ENCODE data around the gene PITX3. TPM values are rescaled to one million over a fixed set of nuclear protein-coding genes. Genes with fewer than 3 reads are reported as not detected.
A peak's percentile ranks its signal among the peaks of the same experiment; 100 is the strongest.

PITX3 gene
- not detected for total RNA-seq

- no peaks in the 10 kb centered on the region for H3K9me3 ChIP-seq
- H3K27me3 ChIP-seq: peaks cover 0 to 17% of the 10 kb centered on the region in 2 donors
- peak; percentile 88 to 94 for DNase-seq (ENCODE audit: low spot score in 2 of 2)
- TF ChIP-seq, protein P1, sequence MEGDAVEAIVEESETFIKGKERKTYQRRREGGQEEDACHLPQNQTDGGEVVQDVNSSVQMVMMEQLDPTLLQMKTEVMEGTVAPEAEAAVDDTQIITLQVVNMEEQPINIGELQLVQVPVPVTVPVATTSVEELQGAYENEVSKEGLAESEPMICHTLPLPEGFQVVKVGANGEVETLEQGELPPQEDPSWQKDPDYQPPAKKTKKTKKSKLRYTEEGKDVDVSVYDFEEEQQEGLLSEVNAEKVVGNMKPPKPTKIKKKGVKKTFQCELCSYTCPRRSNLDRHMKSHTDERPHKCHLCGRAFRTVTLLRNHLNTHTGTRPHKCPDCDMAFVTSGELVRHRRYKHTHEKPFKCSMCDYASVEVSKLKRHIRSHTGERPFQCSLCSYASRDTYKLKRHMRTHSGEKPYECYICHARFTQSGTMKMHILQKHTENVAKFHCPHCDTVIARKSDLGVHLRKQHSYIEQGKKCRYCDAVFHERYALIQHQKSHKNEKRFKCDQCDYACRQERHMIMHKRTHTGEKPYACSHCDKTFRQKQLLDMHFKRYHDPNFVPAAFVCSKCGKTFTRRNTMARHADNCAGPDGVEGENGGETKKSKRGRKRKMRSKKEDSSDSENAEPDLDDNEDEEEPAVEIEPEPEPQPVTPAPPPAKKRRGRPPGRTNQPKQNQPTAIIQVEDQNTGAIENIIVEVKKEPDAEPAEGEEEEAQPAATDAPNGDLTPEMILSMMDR (IDR thresholded peaks at IDR 0.05): peak in 2 of 5 experiments; percentile 8
- peak in 1 of 2 donors; percentile 20 for TF ChIP-seq EP300 (IDR thresholded peaks at IDR 0.05)
- peak in 1 of 2 donors; percentile 30 for TF ChIP-seq POLR2A (IDR thresholded peaks at IDR 0.05)
- H3K4me3 ChIP-seq: peak within 1 kb of the TSS; percentile 43 to 72 (median 56)
- 0 to 1% methylated on average over 39 to 45 of the region's 57 CpGs for WGBS, 2 donors
- H3K27ac ChIP-seq: peak within 1 kb of the TSS in 2 of 4 donors; percentile 46 to 49
- peaks cover 0 to 43% (median 22%) of the 10 kb centered on the region in 4 donors for H3K4me1 ChIP-seq
- H3K36me3 ChIP-seq: no peaks in the 10 kb centered on the region
Measured at GRCh38 chr10:102241444-102242117, at the start of gene PITX3. Gene PITX3 (minus strand): TSS chr10:102241512. CDS start chr10:102232080, 9,432 bp downstream.

DNA sequence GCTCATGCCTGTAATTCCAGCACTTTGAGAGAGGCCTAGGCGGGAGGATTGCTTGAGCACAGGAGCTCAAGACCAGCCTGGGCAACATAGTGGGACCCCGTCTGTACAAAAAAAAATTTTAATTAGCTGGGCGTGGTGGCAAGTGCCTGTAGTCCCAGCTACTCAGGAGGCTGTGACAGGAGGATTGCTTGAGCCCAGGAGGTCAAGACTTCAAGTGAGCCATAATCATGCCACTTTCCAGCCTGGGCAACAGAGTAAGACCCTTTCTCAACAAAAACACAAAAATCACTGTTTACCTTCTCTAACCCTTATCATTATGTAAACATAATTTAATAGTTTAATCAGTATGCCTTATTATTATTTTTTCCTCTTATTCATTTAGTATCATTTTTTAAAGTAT, 48.5 kb upstream of the PITX3 start:
- 90 to 95% methylated on average over 3 of the region's 3 CpGs for WGBS, 2 donors
- TF ChIP-seq EP300 (IDR thresholded peaks at IDR 0.05): no peak
- no peak for TF ChIP-seq POLR2A (IDR thresholded peaks at IDR 0.05)
- TF ChIP-seq, protein P1 (IDR thresholded peaks at IDR 0.05): no peak
- Histone ChIP-seq H3K9me3 (no peaks in the 10 kb centered on the region), H3K36me3 (no peaks in the 10 kb centered on the region), H3K4me1 (peaks cover 0 to 2% (median 0%) of the 10 kb centered on the region in 4 donors), H3K27ac (no peak overlapping the region), H3K27me3 (no peaks in the 10 kb centered on the region), H3K4me3 (no peak overlapping the region)
- DNase-seq (ENCODE audit: low spot score in 2 of 2): no peak

- 93 to 98% methylated on average over 2 of the region's 2 CpGs for WGBS, 2 donors
- H3K9me3 ChIP-seq: no peaks in the 10 kb centered on the region
- H3K4me1 ChIP-seq: peaks cover 0 to 5% (median 0%) of the 10 kb centered on the region in 4 donors
- no peaks in the 10 kb centered on the region for H3K27me3 ChIP-seq
- DNase-seq (ENCODE audit: low spot score in 2 of 2): no peak
- H3K27ac ChIP-seq: no peak overlapping the region
- no peaks in the 10 kb centered on the region for H3K36me3 ChIP-seq
- TF ChIP-seq, protein P1 (IDR thresholded peaks at IDR 0.05): no peak
- TF ChIP-seq EP300 (IDR thresholded peaks at IDR 0.05) (no peak), POLR2A (IDR thresholded peaks at IDR 0.05) (no peak)
- H3K4me3 ChIP-seq: no peak overlapping the region
Measured at GRCh38 chr10:102289356-102289755, 48.0 kb upstream of the PITX3 start.

GRCh38 chr10:102287991-102288390, 46.7 kb upstream of the PITX3 start:
- TF ChIP-seq, protein P1 (IDR thresholded peaks at IDR 0.05): no peak
- TF ChIP-seq EP300 (IDR thresholded peaks at IDR 0.05) (no peak), POLR2A (IDR thresholded peaks at IDR 0.05) (no peak)
- 95 to 96% methylated on average over 4 of the region's 4 CpGs for WGBS, 2 donors
- Histone ChIP-seq H3K4me1 (peaks cover 0 to 5% (median 0%) of the 10 kb centered on the region in 4 donors), H3K9me3 (no peaks in the 10 kb centered on the region), H3K27ac (no peak overlapping the region), H3K36me3 (no peaks in the 10 kb centered on the region), H3K27me3 (no peaks in the 10 kb centered on the region), H3K4me3 (no peak overlapping the region)
- DNase-seq (ENCODE audit: low spot score in 2 of 2): no peak

DNA sequence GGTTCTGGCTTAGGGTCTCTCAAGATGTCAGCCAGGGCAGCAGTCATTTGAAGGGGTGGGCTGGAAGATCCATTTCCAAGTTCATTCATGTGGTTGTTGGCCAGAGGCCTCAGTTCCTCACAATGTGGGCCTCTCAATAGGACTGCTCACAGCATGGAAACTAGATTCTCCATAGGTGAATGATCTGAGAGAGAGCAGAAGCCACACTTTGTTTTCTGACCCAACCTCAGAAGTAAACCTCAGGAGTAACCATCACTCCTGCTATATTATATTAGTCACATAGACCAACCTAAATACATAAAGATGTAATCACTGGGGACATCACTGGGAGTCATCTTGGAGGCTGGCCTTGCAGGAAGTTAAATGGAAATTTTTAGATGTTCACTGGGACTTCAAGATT, 46.2 kb upstream of the PITX3 start:
- DNase-seq (ENCODE audit: low spot score in 2 of 2): no peak
- Histone ChIP-seq H3K27ac (no peak overlapping the region), H3K9me3 (no peaks in the 10 kb centered on the region), H3K27me3 (no peaks in the 10 kb centered on the region), H3K36me3 (no peaks in the 10 kb centered on the region), H3K4me3 (no peak overlapping the region), H3K4me1 (peaks cover 0 to 5% (median 0%) of the 10 kb centered on the region in 4 donors)
- no peak for TF ChIP-seq EP300 (IDR thresholded peaks at IDR 0.05)
- TF ChIP-seq, protein P1 (IDR thresholded peaks at IDR 0.05): no peak
- TF ChIP-seq POLR2A (IDR thresholded peaks at IDR 0.05): no peak
